GM15510 (cell line): ENCODE results near the gene IL5RA.

Experiments
- POLR2A ChIP-seq: IDR thresholded peaks from 3 replicates; pipeline ENCODE4 v1.6.1; 2011; ENCODE audit warnings: borderline replicate concordance; ENCODE audit not compliant: insufficient read length; ENCODE audit errors: extremely low read depth

Gene IL5RA

GRCh38 chr3:3119393-3119851 is 9.2 kb upstream of the IL5RA start:
- TF ChIP-seq POLR2A = no peak

DNA sequence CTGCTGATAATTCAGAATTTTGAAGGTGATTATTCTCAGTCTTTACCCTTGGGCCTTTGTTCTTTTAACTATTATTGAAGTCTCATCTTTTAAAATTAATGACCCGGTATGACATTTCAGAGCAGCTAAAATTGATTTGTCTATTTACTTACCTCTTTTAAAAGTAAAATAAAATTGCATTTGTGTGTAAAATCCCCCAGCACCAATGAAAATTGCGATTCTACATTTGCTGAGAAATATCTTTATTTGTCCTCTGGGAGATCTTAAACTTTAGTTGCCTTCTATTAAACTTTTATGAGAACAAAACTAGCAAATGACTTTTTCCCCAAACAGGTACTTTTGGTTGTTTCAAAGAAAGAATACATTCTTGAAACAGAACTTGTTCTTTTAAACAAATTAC is 7.5 kb upstream of the IL5RA start:
- no peak for TF ChIP-seq POLR2A

DNA sequence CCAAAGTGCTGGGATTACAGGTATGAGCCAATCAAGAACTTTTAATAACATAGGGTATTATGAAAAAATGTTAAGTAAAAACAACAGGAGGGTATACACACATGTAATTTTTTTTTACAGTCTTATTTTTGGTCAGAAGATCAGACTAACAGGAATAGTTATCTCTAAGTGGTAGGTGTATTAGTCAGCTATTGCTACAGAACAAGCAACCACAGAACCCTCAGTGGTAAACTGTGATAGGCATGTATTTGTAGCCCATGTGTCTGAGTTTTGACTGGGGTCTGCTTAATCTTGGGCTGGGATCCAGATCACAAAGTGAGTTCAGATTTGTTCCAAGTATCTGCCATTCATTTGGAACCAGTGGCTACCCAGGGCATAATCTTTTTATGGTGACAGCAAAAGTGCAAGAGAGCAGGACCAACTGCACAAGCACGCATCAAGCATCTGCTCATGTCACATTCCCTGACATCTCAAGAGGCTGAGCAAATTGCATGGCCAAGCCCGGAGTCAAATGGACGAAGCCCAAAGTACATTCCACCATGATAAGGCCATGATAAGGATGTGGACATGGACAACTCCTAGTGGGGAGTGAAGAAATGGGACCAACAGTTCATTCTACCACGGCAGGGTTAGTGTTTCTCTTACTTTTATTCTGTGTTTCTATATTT is 3.0 kb upstream of the IL5RA start:
- no peak for TF ChIP-seq POLR2A

DNA sequence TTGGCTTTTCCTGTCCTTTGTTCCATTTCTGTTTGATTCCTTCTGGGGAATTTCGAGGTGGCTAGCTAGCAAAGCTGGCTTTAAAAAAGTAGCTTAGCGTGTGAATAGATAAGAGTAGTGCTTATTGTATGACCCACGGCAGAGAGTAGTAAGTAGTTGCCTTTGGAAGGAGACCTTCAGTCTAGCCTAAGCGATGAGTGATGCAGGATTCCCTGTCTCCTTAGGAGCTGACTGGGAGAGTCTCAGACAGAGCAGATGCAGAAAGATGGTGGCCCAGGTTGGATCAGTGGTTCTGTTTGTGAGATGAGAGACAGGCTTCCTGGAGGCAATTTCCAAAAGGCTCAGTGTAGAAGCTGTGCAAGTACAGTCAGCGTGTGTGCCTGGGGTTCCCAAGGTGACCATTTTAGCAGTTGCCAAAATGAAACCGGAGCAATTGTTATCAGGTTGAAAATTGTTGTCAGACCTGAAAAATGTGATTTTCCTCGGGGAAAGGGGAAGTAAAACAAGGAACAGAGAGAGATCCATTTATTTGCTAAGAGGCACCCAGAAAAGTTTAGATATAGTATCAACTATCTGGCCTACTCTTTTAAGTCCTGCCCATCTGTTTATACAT is 681 bp upstream of the IL5RA start:
- TF ChIP-seq POLR2A = no peak

DNA sequence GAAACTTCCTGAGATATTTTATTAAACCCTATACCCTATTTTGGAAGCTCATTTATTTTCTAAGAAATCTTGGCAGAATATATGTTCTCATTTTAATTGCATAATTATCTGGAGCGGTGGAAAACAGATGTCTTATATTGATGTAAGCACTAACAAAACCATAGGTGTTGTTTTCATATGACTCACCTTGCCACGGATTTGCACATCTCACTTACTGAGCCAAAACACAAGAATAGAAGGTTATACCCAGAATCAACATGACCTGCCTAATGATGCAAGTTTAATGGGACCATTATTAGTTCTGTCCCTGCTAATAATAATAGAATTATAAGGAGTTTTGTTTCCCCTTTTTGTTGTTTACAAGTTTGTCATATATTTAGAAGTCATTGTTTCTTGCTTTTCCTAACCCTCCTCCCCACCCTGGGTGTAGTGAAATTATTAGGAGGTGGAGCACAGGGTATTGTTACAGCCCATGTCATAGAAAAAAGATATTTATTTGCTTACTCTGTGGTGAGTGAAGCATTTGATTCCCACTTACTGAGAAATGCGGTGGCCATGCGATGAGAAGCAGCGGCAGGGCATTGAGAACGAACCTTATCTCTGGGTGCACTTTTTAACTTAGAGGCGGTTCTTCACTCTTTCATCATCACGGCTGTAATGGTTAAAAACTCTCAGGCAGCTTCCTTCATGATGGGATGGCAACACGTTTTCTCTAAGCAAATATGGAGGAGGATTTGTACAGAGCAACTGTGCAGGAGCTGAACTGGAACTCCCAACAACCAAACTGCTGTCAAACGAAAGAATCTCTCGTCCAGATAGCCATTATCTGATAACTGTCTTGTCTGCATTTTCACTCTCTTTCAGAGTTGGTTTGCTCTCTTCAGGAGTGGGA is 521 bp downstream of the IL5RA start:
- no peak for TF ChIP-seq POLR2A

DNA sequence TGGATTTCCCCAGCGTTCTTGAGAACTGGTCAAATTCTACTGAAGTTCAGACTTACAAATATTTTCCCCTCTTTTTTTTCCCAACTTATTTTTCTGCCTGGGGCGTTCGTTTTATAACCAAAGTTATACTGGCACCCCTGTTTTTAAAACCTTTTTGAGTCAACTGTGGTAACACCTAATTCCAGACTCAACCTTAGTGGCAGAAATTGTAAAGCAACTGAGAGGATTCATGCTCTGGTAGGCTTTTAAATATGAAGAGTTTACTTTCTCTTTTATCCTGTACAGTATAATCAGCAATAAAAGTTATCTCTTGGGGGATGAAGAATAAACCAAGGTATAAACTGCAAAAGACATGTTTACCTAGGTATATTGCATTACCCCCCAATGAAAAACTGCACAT is 2.3 kb downstream of the IL5RA start:
- no peak for TF ChIP-seq POLR2A

GRCh38 chr3:3107181-3107580 is 3.0 kb downstream of the IL5RA start:
- TF ChIP-seq POLR2A = no peak

DNA sequence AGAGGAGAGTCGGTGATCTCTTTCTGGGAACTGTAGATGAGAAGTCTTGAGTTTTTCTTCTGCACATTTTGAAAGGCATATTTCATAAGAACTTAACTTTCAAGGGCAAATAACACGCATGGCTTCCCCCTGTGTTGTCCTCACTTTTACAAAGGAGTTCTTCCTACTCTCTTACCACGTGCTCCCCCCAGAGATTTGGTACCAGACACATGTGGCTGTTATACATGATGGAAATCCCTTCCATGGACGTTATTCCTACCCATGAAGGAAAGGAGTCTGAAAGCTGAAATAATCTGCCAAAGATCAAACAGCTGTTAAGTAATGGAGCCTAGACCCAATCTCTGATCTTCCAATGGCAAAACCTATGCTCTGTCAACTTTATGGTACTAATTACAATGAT is 4.4 kb downstream of the IL5RA start:
- TF ChIP-seq POLR2A = no peak

DNA sequence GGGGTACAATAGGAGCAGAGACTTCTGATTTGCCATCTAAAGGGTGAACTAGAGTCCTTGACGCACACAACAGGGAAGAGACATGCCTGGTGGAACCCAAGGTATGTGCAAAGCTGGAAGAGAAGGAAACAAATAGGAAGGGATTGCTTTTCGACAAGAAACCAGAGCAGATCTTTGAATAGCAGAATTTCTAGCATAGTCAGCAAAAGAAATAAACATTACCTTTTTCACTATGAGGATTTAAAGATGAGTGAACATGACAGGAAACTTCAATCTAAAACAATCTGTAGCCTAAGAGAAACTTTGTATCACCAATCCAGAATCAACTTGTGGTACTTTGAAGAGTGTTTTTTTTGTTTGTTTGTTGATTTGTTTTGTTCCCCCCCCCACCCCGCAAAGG is 4.9 kb downstream of the IL5RA start:
- TF ChIP-seq POLR2A = no peak

GRCh38 chr3:3102751-3103150 is 7.4 kb downstream of the IL5RA start:
- no peak for TF ChIP-seq POLR2A

DNA sequence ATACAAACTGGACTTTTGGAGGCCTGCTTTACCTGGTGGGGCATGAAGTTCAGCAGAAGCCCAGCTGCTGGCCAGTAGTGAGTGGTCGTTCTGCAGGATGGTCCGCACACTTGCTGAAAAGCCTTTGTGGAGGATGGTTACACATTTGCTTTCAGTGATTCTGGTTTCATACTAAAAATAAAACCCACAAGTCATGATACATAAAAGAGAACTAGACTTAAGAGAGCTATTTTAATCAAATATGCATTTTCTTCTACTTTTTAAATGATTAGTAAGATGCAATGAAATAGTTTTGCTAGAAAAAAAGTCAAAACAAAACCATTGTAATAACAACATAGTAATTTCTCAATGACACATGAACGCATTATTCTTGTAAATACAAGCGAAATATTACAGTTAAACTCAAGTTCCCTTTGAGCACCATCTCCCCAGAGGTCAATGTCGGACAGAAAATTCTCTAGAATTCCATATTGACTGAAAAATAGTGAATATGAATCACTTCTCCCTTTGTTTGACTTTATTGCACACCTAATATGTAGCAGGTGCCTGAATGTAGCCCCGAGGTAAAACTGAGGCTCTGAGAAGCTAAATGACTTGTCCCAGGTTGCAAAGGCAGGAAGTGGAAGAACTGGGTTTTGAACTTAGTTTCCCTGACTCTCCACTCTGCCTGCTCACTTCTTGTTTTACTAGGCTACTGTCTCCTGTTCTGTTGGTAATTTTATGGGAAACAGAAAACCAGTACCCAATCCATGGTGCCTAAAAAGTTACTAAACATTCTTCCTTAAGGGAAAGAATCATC is 8.3 kb downstream of the IL5RA start:
- TF ChIP-seq POLR2A = no peak

DNA sequence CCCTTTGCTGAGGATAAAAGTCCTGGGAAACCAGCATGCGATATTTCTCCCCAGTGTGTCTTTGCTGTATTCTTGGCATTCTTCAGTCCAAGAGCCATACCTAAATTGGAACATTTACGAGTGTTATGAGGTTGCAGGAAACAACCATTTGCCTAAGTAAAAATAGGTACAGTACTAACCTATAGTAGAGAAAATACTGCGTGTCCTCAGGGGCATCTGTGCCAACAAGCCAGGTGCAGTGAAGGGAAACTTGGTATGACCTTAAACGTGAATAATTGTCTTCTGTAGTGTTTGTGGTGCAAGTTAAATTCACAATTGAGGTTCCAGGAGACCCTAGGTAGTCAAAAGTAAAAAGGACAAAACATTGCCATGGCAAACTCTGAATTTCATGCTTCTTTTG is 12.2 kb downstream of the IL5RA start:
- no peak for TF ChIP-seq POLR2A

GRCh38 chr3:3089017-3089416 is 21.2 kb downstream of the IL5RA start:
- no peak for TF ChIP-seq POLR2A

- no peak for TF ChIP-seq POLR2A
Observed at GRCh38 chr3:3087716-3088465, 22.3 kb downstream of the IL5RA start.
